BLaER1 (cell line): ENCODE data around the gene TCF20.
A peak's percentile ranks its signal among the peaks of the same experiment; 100 is the strongest.

ENCODE experiments used
- H3K27ac ChIP-seq: shearing (Covaris generic); formaldehyde crosslinking; 2 replicates; pipeline ENCODE4 v1.8.1; 2022
- H3K27me3 ChIP-seq: shearing (Covaris generic); formaldehyde crosslinking; 2 replicates; pipeline ENCODE4 v1.8.1; 2022
- H3K36me3 ChIP-seq: shearing (Covaris generic); formaldehyde crosslinking; 2 replicates; pipeline ENCODE4 v1.8.1; 2022
- H3K4me1 ChIP-seq: shearing (Covaris generic); formaldehyde crosslinking; 2 replicates; pipeline ENCODE4 v1.8.1; 2022
- H3K4me2 ChIP-seq: shearing (Covaris generic); formaldehyde crosslinking; 2 replicates; pipeline ENCODE4 v1.8.1; 2022
- H3K4me3 ChIP-seq: shearing (Covaris generic); formaldehyde crosslinking; 2 replicates; pipeline ENCODE4 v1.8.1; 2022
- H3K9ac ChIP-seq: shearing (Covaris generic); formaldehyde crosslinking; 2 replicates; pipeline ENCODE4 v1.8.1; 2022
- H3K9me3 ChIP-seq: shearing (Covaris generic); formaldehyde crosslinking; 2 replicates; pipeline ENCODE4 v1.8.1; 2022
- H4K20me1 ChIP-seq: shearing (Covaris generic); formaldehyde crosslinking; 2 replicates; pipeline ENCODE4 v1.8.1; 2022
- Cebpa-rat ChIP-seq: shearing (Covaris generic); IDR thresholded peaks from 2 replicates; pipeline ENCODE4 v1.8.1; 2022

TCF20 gene

GRCh38 chr22:42277232-42277753 is 6.8 kb upstream of the TCF20 start:
- Histone ChIP-seq H3K36me3 (peaks cover 14% of the 10 kb centered on the region; the same call in 1 of the 2 replicates), H4K20me1 (peaks cover 14% of the 10 kb centered on the region), H3K4me2 (no peak overlapping the region), H3K27me3 (no peaks in the 10 kb centered on the region), H3K27ac (no peak overlapping the region), H3K4me1 (peaks cover 62% of the 10 kb centered on the region), H3K9me3 (no peaks in the 10 kb centered on the region), H3K9ac (no peak overlapping the region), H3K4me3 (no peak overlapping the region)
- no peak for TF ChIP-seq Cebpa-rat

DNA sequence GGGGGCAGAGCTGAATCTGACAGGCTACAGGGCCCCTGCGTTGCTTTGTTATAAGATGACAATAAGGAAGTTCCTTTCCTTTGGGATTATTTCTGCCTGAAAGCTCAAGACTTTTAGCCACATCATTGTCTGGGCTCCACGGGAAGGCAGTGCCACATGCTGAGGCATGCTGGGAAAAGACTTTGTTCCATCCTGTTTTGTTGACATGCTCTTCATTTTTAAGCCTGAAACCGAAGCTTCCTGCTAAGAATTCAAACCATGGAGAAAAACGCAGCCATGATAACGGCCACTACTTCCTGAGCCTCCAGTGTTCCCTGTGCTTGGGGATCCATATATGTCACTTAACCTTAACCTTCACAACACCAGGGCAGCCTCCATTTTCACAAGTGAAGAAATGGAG is 5.5 kb upstream of the TCF20 start:
- Histone ChIP-seq H3K27ac (0 out of 2 replicates have a peak overlapping the region, but pooled peaks have one; percentile 8), H4K20me1 (peaks cover 14% of the 10 kb centered on the region), H3K9me3 (no peaks in the 10 kb centered on the region), H3K9ac (peak overlapping the region; percentile 7; the same call in 1 of the 2 replicates), H3K36me3 (peaks cover 14% of the 10 kb centered on the region; the same call in 1 of the 2 replicates), H3K27me3 (no peaks in the 10 kb centered on the region), H3K4me2 (peak overlapping the region; percentile 48), H3K4me1 (peaks cover 50% of the 10 kb centered on the region), H3K4me3 (no peak overlapping the region)
- TF ChIP-seq Cebpa-rat, result no peak

GRCh38 chr22:42275176-42275575 is 4.7 kb upstream of the TCF20 start:
- Histone ChIP-seq H4K20me1 (peaks cover 14% of the 10 kb centered on the region), H3K27ac (no peak overlapping the region), H3K9ac (no peak overlapping the region), H3K9me3 (no peaks in the 10 kb centered on the region), H3K36me3 (peaks cover 14% of the 10 kb centered on the region; the same call in 1 of the 2 replicates), H3K4me2 (no peak overlapping the region), H3K4me3 (no peak overlapping the region), H3K4me1 (peaks cover 46% of the 10 kb centered on the region), H3K27me3 (no peaks in the 10 kb centered on the region)
- TF ChIP-seq Cebpa-rat, result no peak

GRCh38 chr22:42273855-42274451 is 3.5 kb upstream of the TCF20 start:
- Histone ChIP-seq H3K27me3 (no peaks in the 10 kb centered on the region), H3K4me2 (no peak overlapping the region), H3K9ac (no peak overlapping the region), H3K9me3 (no peaks in the 10 kb centered on the region), H3K4me1 (peaks cover 36% of the 10 kb centered on the region), H3K4me3 (no peak overlapping the region), H3K27ac (no peak overlapping the region), H3K36me3 (peaks cover 14% of the 10 kb centered on the region; the same call in 1 of the 2 replicates), H4K20me1 (peaks cover 16% of the 10 kb centered on the region)
- TF ChIP-seq Cebpa-rat, result no peak

DNA sequence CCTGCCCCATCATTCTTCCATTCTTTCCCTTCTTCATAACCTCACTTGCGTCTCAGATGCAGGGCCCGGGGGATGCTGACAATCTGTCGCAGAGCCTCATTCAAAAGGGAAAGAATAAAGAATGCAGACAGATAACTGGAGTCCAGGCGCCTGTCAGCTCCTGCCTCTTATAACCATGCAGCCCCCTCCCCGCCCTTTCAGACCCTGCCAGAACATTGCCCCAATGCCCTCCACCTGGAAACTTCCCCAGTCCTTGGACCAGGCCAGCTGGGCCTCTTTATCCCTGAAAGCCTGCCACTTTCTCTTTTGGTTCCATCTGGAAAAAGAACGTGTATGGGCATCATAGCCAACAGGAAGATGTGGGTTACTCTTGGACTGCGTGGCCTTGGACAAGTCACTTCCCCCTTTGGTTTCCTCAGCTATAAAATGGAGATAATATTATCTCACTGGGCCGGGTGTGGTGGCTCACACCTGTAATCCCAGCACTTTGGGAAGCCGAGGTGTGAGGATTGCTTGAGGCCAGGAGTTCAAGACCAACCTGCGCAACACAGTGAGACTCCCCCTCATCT is 2.1 kb upstream of the TCF20 start:
- H3K27ac ChIP-seq, result no peak overlapping the region
- H3K27me3 ChIP-seq, result no peaks in the 10 kb centered on the region
- no peak overlapping the region for H3K9ac ChIP-seq
- TF ChIP-seq Cebpa-rat, result no peak
- peaks cover 26% of the 10 kb centered on the region for H4K20me1 ChIP-seq
- no peak overlapping the region for H3K4me2 ChIP-seq
- peaks cover 36% of the 10 kb centered on the region for H3K4me1 ChIP-seq
- H3K36me3 ChIP-seq, result peaks cover 17% of the 10 kb centered on the region
- no peaks in the 10 kb centered on the region for H3K9me3 ChIP-seq
- no peak overlapping the region for H3K4me3 ChIP-seq

GRCh38 chr22:42271906-42272305 is 1.5 kb upstream of the TCF20 start:
- Histone ChIP-seq H3K4me3 (no peak overlapping the region), H3K4me2 (no peak overlapping the region), H3K9ac (no peak overlapping the region), H3K36me3 (peaks cover 15% of the 10 kb centered on the region), H3K27me3 (no peaks in the 10 kb centered on the region), H3K27ac (no peak overlapping the region), H4K20me1 (peaks cover 32% of the 10 kb centered on the region), H3K4me1 (peaks cover 33% of the 10 kb centered on the region), H3K9me3 (no peaks in the 10 kb centered on the region)
- no peak for TF ChIP-seq Cebpa-rat

- peaks cover 17% of the 10 kb centered on the region for H3K36me3 ChIP-seq
- H3K9ac ChIP-seq, result no peak overlapping the region
- no peak for TF ChIP-seq Cebpa-rat
- peak overlapping the region; percentile 99; the same call in 1 of the 2 replicates for H3K4me3 ChIP-seq
- peak overlapping the region; percentile 63 for H3K4me2 ChIP-seq
- H4K20me1 ChIP-seq, result peaks cover 38% of the 10 kb centered on the region
- no peaks in the 10 kb centered on the region for H3K9me3 ChIP-seq
- H3K27me3 ChIP-seq, result no peaks in the 10 kb centered on the region
- H3K27ac ChIP-seq, result no peak overlapping the region
- peaks cover 35% of the 10 kb centered on the region for H3K4me1 ChIP-seq
Measured at GRCh38 chr22:42271191-42271813, 849 bp upstream of the TCF20 start.

DNA sequence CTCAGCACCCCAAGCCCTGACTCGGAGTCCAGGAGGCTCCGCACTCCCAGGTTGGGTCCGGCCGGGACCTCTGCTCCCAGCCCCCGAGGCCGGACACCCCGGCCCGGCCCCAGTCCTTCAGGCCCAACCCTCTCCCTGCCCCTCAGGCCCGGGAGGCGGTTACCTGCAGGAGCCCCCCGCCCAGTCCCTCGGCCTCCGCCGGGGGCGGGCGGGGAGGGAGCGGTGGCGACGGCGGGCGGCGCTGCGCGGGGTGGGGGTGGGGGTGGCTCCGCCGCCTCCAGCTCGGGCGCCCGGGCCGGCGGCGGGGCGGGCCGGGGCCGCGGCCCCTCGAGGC is 310 bp downstream of the TCF20 start:
- H3K36me3 ChIP-seq, result peaks cover 17% of the 10 kb centered on the region; the same call in 1 of the 2 replicates
- TF ChIP-seq Cebpa-rat, result no peak
- peak overlapping the region; percentile 95 for H3K9ac ChIP-seq
- H3K4me3 ChIP-seq, result peak overlapping the region; percentile 99
- H3K4me2 ChIP-seq, result peak overlapping the region; percentile 88
- peaks cover 49% of the 10 kb centered on the region for H4K20me1 ChIP-seq
- H3K9me3 ChIP-seq, result no peaks in the 10 kb centered on the region
- no peaks in the 10 kb centered on the region for H3K27me3 ChIP-seq
- H3K27ac ChIP-seq, result peak overlapping the region; percentile 92
- peaks cover 37% of the 10 kb centered on the region for H3K4me1 ChIP-seq

- H3K27me3 ChIP-seq, result no peaks in the 10 kb centered on the region
- H4K20me1 ChIP-seq, result peaks cover 55% of the 10 kb centered on the region
- peak overlapping the region; percentile 95 for H3K9ac ChIP-seq
- H3K4me1 ChIP-seq, result peaks cover 43% of the 10 kb centered on the region
- peak overlapping the region; percentile 99 for H3K4me3 ChIP-seq
- H3K36me3 ChIP-seq, result peaks cover 19% of the 10 kb centered on the region; the same call in 1 of the 2 replicates
- TF ChIP-seq Cebpa-rat, result no peak
- peak overlapping the region; percentile 92 for H3K27ac ChIP-seq
- no peaks in the 10 kb centered on the region for H3K9me3 ChIP-seq
- peak overlapping the region; percentile 88 for H3K4me2 ChIP-seq
Measured at GRCh38 chr22:42269432-42270175, 849 bp downstream of the TCF20 start.
